GM12864 (cell line): ENCODE data around the gene CASQ2.

Experiments used
- DNase-seq: peaks from one replicate; pipeline ENCODE4 v3.0.0-alpha.2; 2011; ENCODE audit warnings: low read depth
- H3K4me3 ChIP-seq: 2 replicates; pipeline ENCODE4 v1.5.1; 2011; ENCODE audit warnings: mild to moderate bottlenecking, low read depth, low read length, control low read depth
- CTCF ChIP-seq: IDR thresholded peaks from 2 replicates; pipeline ENCODE4 v1.5.1; 2011; ENCODE audit warnings: low read depth, mild to moderate bottlenecking, moderate library complexity, low read length, control low read depth, inconsistent platforms; ENCODE audit errors: missing control alignments

Gene CASQ2

GRCh38 chr1:115755456-115756370 is 12.8 kb downstream of the CASQ2 start:
- no peak for TF ChIP-seq CTCF
- no peak for DNase-seq
- no peak overlapping the region for H3K4me3 ChIP-seq

GRCh38 chr1:115753830-115754229 is 14.7 kb downstream of the CASQ2 start:
- no peak for TF ChIP-seq CTCF
- DNase-seq = no peak

GRCh38 chr1:115753361-115753760 is 15.2 kb downstream of the CASQ2 start:
- no peak overlapping the region for H3K4me3 ChIP-seq
- no peak for DNase-seq
- TF ChIP-seq CTCF = no peak

More at GRCh38 chr1:115753830-115754229, 14.7 kb downstream of the CASQ2 start:
- no peak overlapping the region for H3K4me3 ChIP-seq

- no peak overlapping the region for H3K4me3 ChIP-seq
- DNase-seq = no peak
- TF ChIP-seq CTCF = no peak
Measured at GRCh38 chr1:115748401-115749150, 19.9 kb downstream of the CASQ2 start.

- TF ChIP-seq CTCF = no peak
- DNase-seq = no peak
- H3K4me3 ChIP-seq = no peak overlapping the region
Measured at GRCh38 chr1:115746021-115746690, 22.4 kb downstream of the CASQ2 start.

- no peak for TF ChIP-seq CTCF
- no peak overlapping the region for H3K4me3 ChIP-seq
- no peak for DNase-seq
Measured at GRCh38 chr1:115744646-115745275, 23.8 kb downstream of the CASQ2 start.
